HepG2 (cell line): ENCODE measurements around the gene WDR83. TPM values are rescaled to one million over a fixed set of nuclear protein-coding genes. Genes with fewer than 3 reads are reported as not detected.
A peak's percentile ranks its signal among the peaks of the same experiment; 100 is the strongest.

Experiments
- ARHGAP35 ChIP-seq: sonication (generic); formaldehyde crosslinking; IDR thresholded peaks from 2 replicates; pipeline ENCODE4 v1.9.0; 2022; ENCODE audit warnings: mild to moderate bottlenecking, inconsistent platforms, moderate library complexity, missing genetic modification reagents, borderline replicate concordance
- BORCS8-MEF2B ChIP-seq: sonication (generic); formaldehyde crosslinking; IDR thresholded peaks from 2 replicates; pipeline ENCODE4 v1.8.0; 2022; ENCODE audit warnings: mild to moderate bottlenecking, missing genetic modification reagents
- E2F5 ChIP-seq: sonication (generic); formaldehyde crosslinking; conservative IDR thresholded peaks from 2 replicates; pipeline ENCODE4 v1.4.0; 2020; ENCODE audit warnings: missing genetic modification reagents
- HHEX ChIP-seq: IDR thresholded peaks from 2 replicates; pipeline ENCODE4 v1.6.1; 2016; ENCODE audit warnings: control low read depth
- HNRNPL ChIP-seq: fragments of 200-400 bp; formaldehyde crosslinking; IDR thresholded peaks from 2 replicates; pipeline ENCODE4 v1.6.1; 2017; ENCODE audit warnings: mild to moderate bottlenecking, low read depth, low read length
- NFKBIZ ChIP-seq: IDR thresholded peaks from 2 replicates; pipeline ENCODE4 v1.6.1; 2018; ENCODE audit warnings: missing genetic modification reagents, missing compliant biosample characterization
- RERE ChIP-seq: IDR thresholded peaks from 2 replicates; pipeline ENCODE4 v1.6.1; 2016; ENCODE audit warnings: low read depth, missing genetic modification reagents, missing compliant biosample characterization
- SMAD3 ChIP-seq: sonication (generic); formaldehyde crosslinking; IDR thresholded peaks from 2 replicates; pipeline ENCODE4 v1.4.0; 2020; ENCODE audit warnings: missing genetic modification reagents
- TP53 ChIP-seq: sonication (generic); formaldehyde crosslinking; conservative IDR thresholded peaks from 2 replicates; pipeline ENCODE4 v1.4.0; 2020; ENCODE audit warnings: missing genetic modification reagents
- ZBTB7A ChIP-seq: sonication (generic); formaldehyde crosslinking; IDR thresholded peaks from 2 replicates; pipeline ENCODE4 v1.8.0; 2022; ENCODE audit warnings: mild to moderate bottlenecking, missing genetic modification reagents
- ZFP1 ChIP-seq: IDR thresholded peaks from 2 replicates; pipeline ENCODE4 v1.6.1; 2016
- ZNF280D ChIP-seq: sonication (generic); formaldehyde crosslinking; IDR thresholded peaks from 2 replicates; pipeline ENCODE4 v1.5.1; 2020; ENCODE audit warnings: mild to moderate bottlenecking, missing genetic modification reagents
- ZNF3 ChIP-seq: IDR thresholded peaks from 2 replicates; pipeline ENCODE4 v1.7.0; 2017; ENCODE audit warnings: inconsistent platforms
- ZNF614 ChIP-seq: IDR thresholded peaks from 2 replicates; pipeline ENCODE4 v1.6.1; 2018; ENCODE audit warnings: missing biosample characterization, missing genetic modification reagents, inconsistent platforms, borderline replicate concordance
- ZNF691 ChIP-seq: sonication (generic); formaldehyde crosslinking; IDR thresholded peaks from 2 replicates; pipeline ENCODE4 v1.4.0; 2020; ENCODE audit warnings: missing genetic modification reagents, low read depth, mild to moderate bottlenecking, borderline replicate concordance
- ZNF7 ChIP-seq: IDR thresholded peaks from 2 replicates; pipeline ENCODE4 v1.6.1; 2016; ENCODE audit warnings: missing biosample characterization, missing genetic modification reagents
- ZNF746 ChIP-seq: sonication (generic); formaldehyde crosslinking; IDR thresholded peaks from 2 replicates; pipeline ENCODE4 v1.8.0; 2022; ENCODE audit warnings: mild to moderate bottlenecking, missing genetic modification reagents
- ZNF790 ChIP-seq: sonication (generic); formaldehyde crosslinking; IDR thresholded peaks from 2 replicates; pipeline ENCODE4 v1.8.0; 2022; ENCODE audit warnings: missing genetic modification reagents, mild to moderate bottlenecking, borderline replicate concordance
- ZSCAN20 ChIP-seq: sonication (generic); formaldehyde crosslinking; IDR thresholded peaks from 2 replicates; pipeline ENCODE4 v1.4.0; 2020; ENCODE audit warnings: missing genetic modification reagents, mild to moderate bottlenecking, borderline replicate concordance
- polyA plus RNA-seq, 8 experiments: library from polyadenylated mRNA; depleted of rRNA in 3 of 8; stranded (reverse) in 7 of 8; unstranded in 1 of 8; fragments of >200 nt; fragmentation: Illumina TruSeq in 4 of 8; extraction: Trizol in 4 of 8; gene quantifications; 2 replicates each; pipeline versions ENCODE4 v1.2.1 to v1.2.3, GENCODE V29; 2011 to 2016; ENCODE audit warnings: low read depth in 4 of 8, missing spikeins in 1 of 8, mixed read lengths in 1 of 8; ENCODE audit not compliant: insufficient read depth in 1 of 8
- total RNA-seq, 5 experiments: library from RNA; depleted of rRNA; stranded (reverse); fragments of >200 nt; fragmentation: Illumina TruSeq; extraction: Trizol; gene quantifications; 2 replicates each; pipeline ENCODE4 v1.2.3, GENCODE V29; 2016; ENCODE audit warnings: low read depth in 1 of 5

Gene WDR83
- total and polyA plus RNA-seq, 2 of the 13 experiments (the other 11 are each of a cell fraction or from before 2014, with no cell fraction given) = 4.5 to 10.7 TPM

DNA sequence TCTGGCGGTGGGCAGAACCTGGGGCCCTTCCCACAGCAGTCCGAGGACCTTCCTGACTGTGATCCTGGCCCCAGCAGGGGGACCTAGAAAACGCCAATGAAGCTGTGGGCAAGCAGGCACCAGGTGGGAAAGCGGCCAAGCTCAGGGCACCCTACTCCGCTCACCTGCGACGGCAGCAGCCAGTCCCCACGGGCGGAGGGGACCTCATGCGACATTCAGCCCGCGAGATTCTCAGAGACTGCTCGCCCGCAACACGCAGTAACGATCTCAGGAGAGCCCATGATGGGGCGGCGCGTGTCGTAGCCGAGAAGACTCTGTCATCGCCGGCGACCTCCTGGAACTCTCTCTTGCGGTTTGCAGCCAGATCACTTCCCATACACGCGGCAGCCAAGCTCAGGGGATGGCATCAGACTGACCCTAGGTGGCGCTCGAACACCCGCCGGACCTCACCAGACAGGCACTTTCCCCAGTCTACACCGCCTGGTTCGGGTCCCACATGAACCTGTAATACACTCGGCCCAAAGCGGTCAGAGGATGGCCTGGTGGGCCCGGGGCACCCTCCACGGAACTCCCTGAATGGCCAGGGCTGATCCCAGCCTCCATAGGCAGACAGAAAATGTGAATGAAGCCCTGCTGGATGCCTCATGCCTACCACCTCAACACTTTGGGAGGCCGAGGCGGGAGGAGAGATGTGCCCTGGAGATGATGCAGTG lies 26.6 kb upstream of the WDR83 start (continued):
- TF ChIP-seq ZNF280D (0 out of 2 replicates have a peak, but pooled peaks have one; percentile 30), ZNF3 (no peak), TP53 (CRISPR knock-in tag) (no peak), RERE (CRISPR knock-in tag) (no peak), ZBTB7A (0 out of 2 replicates have a peak, but pooled peaks have one; percentile 6), ZNF746 (CRISPR knock-in tag) (no peak), ZNF691 (CRISPR knock-in tag) (peak; percentile 21; the same call in 1 of the 2 replicates), BORCS8-MEF2B (CRISPR knock-in tag) (no peak), SMAD3 (CRISPR knock-in tag) (no peak), E2F5 (no peak), ZFP1 (CRISPR knock-in tag) (no peak), HHEX (no peak), ZNF614 (CRISPR knock-in tag) (no peak), ZSCAN20 (peak; percentile 94), ARHGAP35 (CRISPR knock-in tag) (peak; percentile 47; the same call in 1 of the 2 replicates), HNRNPL (no peak), NFKBIZ (CRISPR knock-in tag) (peak; percentile 43; the same call in 1 of the 2 replicates), ZNF790 (no peak), ZNF7 (CRISPR knock-in tag) (0 out of 2 replicates have a peak, but pooled peaks have one; percentile 15)
